Measurements from ENCODE around the gene GLT8D2.

The GLT8D2 gene, protein sequence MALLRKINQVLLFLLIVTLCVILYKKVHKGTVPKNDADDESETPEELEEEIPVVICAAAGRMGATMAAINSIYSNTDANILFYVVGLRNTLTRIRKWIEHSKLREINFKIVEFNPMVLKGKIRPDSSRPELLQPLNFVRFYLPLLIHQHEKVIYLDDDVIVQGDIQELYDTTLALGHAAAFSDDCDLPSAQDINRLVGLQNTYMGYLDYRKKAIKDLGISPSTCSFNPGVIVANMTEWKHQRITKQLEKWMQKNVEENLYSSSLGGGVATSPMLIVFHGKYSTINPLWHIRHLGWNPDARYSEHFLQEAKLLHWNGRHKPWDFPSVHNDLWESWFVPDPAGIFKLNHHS

DNA sequence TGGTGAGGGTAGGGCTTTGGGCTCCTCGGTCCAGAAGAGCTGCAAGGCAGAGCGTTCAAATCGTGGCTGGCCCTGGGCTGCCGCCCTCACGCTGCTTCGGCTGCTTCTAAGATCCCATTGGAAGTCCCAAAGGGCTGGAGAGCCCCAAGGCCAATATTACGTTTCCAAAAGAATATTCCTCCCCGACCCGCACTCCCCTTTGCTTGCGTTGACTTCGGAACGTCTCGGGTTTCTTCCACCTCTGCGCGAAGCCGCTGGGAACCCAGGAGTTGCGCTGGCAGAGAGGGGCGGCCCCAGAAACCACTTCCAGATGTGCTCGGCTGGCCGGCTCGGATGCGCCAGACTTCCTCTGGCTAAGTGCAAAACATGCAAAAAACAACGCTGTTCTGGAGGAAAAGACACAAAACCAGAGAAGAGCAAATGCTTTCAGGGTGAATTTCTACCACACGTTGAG lies at the start of gene GLT8D2:
GLT8D2 (minus strand) TSS at position 285 of the 454 bp plus-strand sequence. CDS start 30,539 bp downstream, outside the sequence.
- peak; percentile 30 for DNase-seq (ENCODE audit: low spot score)

DNA sequence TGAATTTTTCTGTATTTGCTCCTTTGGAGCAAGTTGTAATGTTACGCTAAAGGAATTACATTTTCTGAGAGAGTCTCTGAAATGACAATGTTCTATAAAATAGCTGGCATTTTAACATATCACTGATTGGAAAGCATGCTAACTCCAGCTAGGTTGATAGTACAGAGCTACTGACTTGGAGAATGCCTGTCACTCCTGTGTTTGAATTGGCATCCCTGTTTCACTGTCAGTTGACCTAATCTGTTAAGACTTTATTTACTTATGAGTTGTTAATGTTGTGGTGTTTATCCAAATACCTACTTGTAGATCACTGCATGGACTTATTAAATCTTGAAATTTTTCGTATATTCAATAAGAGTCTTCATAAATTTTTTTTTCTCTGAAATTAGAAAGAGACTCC lies 48.0 kb upstream of the GLT8D2 start:
- no peak for DNase-seq (ENCODE audit: low spot score)

DNA sequence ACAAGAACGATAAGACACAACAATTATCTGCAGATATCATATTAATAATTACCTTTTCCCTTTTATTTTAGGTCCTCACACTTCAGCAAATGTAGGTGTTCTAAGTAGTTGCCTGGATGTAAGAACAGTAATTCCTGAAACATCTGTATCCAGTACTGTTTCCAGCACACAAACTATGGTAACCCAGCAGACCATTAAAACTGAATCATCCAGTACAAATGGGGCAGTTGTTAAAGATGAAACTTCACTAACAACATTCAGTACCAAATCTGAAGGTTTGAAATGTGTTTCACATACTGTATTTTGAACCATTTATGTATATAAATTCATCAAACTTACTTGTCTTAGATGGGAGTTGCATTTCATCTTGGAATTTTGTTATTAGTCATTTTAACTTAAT lies 45.3 kb upstream of the GLT8D2 start:
- DNase-seq (ENCODE audit: low spot score): no peak

DNA sequence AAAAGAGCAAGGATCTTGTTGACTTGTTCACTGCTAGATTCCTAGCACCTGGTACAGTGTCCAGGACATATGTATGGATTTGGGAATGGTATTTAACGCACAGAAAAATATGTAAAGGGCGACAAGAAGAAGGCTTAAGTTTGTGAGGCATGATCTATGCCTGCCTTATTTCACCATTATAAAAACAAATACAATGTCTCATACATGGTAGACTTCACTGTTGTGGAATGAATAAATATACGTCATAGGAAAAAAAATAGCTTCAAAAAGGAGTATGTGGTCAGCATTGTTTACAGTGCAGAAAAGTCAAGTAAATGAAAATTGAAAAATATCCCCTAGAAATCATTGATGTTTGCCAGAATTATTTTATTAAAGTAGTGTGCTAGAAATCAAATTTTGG lies 44.3 kb upstream of the GLT8D2 start:
- no peak for DNase-seq (ENCODE audit: low spot score)

DNA sequence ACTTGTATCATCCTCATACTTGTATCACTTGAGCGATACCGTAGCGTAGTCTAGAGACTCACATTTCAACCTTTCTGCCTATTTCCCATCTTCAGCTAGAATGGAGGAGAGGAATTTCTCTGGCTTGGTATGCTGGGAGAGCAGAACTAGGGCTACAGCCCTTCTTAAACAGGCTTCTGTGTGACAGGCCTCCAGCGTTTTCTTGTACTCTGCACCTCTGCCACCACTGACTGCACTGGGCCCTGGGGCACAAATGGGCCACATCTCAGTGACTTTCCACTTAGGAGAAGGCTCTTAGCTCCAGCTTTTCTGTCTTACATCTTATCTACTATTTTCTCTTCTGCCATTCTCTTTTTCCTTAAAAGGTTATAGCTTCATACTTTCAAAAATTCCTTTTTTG lies 41.1 kb upstream of the GLT8D2 start:
- no peak for DNase-seq (ENCODE audit: low spot score)

DNA sequence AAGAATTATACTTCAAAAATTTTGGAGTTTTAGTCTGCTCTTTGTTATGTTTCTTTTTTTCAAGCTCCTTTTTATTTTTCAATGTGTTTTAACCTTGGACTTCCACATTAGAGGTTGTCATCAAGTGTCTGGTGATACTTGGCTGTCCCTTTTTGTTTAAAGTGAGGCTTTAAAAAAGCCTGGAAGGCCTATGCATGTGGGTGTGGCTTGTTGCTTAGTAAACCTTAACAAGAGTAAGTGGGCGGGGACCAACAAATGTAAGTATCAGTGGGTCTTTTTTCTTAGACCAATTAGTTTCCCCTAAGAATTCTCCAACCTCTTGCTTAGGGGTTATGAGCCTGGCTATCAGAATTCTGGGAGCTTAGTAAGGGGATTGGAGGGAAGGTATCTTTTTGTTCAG lies 40.7 kb upstream of the GLT8D2 start:
- no peak for DNase-seq (ENCODE audit: low spot score)

DNA sequence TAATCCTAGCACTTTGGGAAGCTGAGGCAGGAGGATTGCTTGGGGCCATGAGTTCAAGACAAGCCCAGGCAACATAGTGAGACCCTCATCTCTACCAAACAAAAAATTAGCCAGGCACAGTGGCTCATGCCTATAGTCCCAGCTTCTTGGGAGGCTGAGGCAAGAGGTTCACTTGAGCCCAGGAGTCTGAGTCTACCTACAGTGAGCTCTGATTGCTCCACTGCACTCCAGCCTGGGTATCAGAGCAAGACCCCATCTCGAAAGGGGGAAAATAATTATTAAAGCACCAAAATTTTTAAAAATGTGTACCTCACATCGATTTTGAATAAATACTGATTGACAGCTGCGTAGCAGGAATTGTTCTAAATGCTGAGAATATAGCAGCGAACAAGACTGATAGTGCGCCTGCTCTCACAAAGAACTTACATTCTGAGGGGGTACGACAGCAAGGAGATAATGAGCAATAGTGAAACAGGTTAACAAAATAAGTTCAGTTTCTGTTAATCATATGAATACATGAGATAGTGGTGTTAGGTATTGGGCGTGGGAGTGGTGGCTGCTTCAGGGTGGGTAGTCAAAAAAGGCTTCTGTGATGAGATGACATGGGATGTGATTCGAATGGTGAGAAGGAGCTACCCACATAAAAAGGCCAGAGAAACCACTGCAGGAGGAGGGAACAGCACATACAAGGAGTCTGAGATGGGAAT lies 33.9 kb upstream of the GLT8D2 start:
- no peak for DNase-seq (ENCODE audit: low spot score)

DNA sequence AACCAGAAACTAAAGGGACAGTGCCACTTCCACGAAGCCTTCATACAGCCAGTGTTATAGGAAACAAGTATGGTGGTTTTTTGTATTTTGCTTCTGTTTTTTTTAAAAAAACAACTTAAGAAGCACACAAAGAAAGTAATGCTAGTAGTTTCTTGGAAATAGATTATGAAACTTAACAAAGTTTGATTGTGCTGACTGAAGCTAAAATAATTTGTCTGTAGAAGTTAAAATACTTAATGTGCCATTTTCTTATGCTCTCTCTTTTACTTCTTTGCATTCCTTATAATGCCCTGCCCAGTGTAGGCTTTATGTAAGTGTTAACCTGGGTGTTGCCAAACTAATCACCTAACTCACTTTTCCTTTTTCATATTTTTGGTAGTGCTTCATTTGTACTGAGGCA lies 30.8 kb upstream of the GLT8D2 start:
- no peak for DNase-seq (ENCODE audit: low spot score)

DNA sequence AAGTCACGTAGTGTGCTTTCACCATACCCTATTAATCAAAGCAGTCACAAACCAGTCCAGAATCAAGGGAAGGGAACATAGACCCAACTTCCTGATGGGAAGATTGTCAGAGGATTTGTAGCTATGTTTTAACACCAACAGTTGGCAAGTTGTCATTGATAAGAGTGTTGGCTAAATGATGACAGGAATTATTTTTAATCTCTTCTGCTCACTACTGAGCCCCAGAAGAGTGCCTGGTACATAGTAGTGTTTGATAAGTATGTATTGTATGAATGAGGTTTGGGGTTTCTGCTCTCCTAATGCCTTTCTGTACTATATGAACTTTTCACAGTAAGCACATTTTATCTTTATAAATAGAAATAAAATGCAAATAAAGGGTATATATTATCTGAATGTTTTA lies 29.0 kb upstream of the GLT8D2 start:
- no peak for DNase-seq (ENCODE audit: low spot score)

DNA sequence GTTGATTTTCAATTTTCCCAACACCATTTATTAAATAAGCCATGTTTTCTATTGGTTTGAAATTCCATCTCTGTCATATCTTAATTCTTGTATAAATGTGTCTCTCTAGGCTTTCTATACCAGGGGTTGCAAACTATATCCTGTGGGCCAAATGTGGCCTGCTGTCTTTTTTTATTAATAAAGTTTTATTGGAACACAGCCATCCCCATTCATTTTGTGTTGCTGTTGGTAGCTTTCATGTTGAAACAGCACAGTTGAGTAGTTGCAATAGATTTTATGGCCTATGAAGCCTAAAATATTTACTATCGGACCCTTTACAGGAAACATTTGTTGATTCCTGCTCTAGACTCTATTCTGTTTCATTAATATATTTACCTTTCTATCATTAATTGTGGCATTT lies 23.7 kb upstream of the GLT8D2 start:
- DNase-seq (ENCODE audit: low spot score): no peak

DNA sequence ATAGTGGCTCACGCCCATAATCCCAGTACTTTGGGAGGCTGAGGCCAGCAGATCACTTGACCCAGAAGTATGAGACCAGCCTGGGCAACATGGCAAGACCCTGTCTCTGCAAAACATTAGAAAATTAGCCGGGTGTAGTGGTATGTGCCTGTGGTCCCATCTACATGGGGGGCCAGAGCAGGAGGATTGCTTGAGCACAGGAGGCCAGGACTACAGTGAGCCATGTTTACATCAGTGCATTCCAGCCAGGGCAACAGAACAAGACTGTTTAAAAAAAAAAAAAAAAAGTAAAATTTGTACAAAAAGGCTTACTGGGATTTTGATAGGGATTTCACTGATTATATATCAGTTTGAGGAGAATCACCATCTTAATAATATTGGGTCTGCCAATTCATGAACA lies 22.1 kb upstream of the GLT8D2 start:
- DNase-seq (ENCODE audit: low spot score): no peak

DNA sequence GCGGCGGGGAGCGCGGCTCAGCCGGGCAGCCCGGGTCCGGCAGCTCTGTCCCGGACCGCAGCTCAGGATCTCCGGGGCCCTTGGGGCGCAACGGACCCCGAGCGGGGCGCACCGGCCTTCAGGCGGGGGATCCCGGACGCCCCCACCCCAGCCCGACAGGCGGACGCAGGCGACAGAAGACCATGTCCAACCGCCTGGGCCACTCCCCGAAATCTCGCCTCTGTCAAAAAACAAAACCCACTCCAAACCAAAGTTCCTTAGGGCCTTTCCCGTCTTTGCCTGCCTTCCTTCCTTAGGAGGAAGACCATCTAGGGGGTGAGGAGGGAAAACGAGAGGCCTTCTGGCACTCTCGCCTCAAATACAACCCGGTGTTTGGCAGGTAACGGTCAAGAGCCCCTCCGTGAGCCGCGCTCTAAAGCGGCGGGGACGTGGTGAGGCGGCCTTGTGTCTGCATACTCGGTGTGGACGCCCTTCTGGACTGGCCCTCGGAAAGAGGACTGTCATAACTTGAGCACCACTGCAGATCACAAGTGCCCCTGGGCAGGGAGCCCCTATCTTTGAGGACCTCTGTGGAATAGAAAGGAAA lies 14.9 kb upstream of the GLT8D2 start:
- DNase-seq (ENCODE audit: low spot score): peak; percentile 7

DNA sequence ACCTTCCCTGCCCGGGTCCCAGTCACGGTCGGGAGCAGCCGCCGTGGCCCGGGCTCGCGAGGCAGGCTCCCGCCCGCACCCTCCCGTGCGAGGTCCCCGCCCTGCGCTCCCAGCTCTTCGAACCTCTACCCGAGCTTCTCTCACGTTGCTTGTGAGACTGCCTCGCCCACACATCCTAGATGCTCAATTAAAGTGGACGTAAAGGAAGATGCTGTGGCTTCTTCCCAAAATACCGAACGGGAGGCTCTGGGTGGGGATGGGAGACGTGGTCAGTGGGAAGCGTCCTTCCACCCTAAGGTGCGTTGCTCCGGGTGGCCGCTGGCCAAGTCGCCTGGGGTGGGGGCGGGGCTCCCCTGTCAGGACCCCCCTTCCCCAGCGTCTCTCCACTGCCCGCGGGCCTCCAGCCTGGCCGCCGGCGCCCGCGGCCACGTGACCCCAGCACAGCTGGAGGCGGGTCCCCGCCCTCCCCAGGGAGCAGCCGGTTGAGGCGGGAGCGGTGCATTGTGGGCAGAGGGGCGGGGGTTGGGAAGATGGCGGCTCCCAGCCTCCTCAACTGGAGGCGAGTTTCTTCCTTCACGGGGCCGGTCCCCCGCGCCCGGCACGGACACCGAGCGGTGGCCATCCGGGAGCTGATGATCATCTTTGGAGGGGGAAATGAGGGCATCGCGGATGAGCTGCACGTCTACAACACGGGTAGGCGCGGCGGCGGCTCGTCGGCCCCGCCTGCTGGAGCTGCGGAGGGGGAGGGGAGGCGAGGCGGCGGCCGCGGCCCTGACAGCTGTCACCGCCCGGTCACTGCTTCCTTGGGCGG lies 14.2 kb upstream of the GLT8D2 start, which contains the start of gene HCFC2:
HCFC2 (plus strand) TSS at position 501 of the 811 bp plus-strand sequence; CDS start at position 531, 30 bp downstream.
- DNase-seq (ENCODE audit: low spot score): peak; percentile 87

DNA sequence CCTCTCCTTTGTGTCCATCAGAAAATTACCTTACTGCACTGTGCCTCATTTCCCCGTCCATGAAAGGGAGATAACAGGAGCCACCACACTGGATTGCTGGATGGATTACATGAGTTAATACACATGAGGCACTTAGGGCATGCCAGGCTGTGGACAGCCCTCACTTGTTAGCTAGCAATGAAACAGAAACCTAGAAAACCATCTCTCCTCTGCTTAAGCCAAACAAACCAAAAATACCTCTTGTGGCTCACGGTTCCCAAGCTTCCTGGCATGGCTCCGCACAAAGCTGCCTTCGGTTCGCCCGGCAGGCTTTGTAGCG lies 13.7 kb upstream of the GLT8D2 start:
- peak; percentile 49 for DNase-seq (ENCODE audit: low spot score)

DNA sequence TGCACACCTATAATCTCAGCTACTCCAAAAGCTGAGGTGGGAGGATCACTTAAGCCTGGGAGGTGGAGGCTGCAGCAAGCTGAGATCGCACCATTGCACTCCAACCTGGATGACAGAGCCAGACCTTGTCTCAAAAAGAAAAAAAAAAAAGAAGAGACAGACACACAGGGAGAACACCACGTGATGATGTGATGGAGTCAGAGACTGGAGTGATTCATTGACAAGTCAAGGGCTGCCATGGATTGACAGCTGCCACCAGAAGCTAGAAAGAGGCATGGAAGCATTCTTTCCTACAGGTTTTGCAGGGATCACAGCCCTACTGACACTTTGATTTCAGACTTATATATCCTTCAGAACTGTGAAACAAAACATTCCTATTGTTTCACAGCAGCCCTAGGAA lies 10.8 kb upstream of the GLT8D2 start:
- peak; percentile 79 for DNase-seq (ENCODE audit: low spot score)

DNA sequence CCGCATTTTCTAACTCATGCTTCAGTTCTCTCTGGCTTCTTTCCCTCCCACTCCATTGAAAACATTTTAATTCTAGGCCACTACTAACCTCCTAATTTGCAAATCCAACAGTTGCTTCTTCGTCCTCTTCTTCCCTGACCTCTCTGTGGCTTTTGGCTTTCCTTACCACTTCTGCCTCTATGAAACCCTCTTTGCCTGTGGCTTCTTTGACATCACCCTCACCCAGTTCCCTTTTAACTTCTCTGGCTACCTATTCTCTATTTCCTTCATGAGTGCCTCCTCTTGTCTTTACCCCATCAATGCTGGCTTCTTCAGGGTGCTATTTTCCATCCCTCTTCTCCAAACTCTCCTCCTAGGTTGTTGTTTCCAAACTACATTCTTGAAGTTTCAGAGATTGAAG lies 10.0 kb upstream of the GLT8D2 start:
- no peak for DNase-seq (ENCODE audit: low spot score)

DNA sequence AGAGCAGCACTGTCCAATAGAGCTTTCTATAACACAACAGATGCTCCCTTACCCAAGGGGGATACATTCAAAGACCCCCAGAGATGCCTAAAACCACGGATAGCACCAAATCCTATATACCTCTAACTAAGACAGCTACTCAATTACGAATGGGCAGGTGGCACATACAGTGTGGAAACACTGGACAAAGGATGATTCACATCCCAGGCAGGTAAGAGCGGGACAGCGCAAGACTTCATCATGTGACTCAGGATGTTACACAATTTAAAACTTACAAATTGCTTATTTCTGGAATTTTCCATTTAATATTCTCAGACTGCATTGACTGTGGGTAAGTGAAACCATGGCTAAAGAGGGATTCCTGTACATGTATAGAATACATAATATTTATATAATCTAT lies 8.8 kb upstream of the GLT8D2 start:
- peak; percentile 19 for DNase-seq (ENCODE audit: low spot score)

DNA sequence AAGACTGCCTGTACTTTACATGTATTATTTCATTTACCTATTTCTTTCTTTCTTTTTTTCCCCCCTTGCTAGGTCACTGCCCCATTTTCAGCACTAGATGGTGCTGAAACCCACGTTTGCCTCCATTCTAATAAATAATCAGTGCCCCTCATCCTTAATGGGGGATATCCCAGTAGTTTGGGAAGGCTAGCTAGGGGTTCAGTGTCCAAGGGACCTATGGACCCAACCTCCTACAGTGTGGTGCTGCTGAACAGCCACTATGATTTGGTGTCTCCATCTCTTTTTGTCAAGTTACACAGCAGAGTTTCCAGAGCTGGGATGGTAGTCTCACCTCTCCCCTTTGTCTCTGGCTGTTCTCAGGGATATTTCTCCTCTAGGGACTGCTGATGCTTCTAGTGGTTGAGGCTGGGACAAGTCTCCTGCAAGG lies 7.8 kb upstream of the GLT8D2 start:
- peak; percentile 25 for DNase-seq (ENCODE audit: low spot score)

DNA sequence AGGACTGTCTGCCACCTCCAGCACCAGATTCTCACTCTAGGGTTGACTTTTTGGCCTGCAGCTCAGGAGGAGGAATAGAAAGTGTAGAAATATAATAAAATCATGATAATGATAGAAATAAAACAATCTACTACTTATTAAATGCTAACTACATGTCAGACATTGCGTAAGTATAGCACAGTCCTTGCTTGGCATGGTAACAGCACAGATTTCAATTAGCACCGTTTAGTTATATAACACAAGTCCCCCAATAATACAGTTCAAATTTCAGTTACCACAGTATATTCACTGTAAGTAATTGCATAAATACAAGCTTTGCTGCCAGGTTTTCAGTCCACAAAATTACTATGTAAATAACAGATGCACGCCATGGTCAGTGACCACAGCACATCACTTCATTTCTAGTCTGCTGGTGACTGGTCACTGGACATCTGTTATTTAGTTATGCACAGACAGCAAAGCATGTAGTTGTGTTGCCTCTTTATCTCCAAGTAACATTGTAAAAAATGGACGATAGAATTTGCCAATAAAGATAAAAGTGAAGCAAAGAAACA lies 6.5 kb upstream of the GLT8D2 start:
- DNase-seq (ENCODE audit: low spot score): no peak

DNA sequence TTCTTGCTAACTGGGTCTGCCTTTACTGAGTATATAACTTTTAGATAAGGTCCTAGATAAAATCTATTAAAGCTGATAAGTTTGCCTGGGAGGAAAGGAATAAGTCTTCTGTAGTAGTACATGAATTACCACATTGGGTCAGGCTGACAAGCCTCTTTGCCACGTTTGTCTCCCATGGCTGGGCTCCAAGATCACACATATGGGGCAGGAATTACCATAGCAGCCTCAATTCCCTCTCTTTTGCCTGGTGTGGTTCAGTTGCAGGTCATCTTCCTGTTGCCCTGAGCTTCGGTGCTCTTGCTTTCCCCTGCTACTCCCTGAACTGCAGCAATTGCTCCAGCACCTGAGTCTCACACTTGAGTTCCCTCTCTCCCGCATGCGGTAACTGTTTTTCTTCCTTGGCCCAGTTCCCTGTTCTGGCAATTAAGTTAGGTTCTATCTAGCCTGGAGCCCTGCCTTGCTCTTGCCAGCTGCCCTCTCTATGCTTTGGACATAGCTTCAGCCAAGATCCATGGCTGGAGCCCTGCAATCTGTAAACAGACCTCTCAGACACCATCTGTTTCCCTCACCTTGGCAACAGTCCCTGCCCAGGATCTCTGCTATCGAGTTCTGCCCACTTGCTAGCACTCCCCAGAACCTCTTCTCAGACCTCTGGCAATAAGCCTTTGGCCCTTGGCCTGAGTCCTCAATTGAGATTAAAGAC lies 5.8 kb upstream of the GLT8D2 start:
- DNase-seq (ENCODE audit: low spot score): no peak

DNA sequence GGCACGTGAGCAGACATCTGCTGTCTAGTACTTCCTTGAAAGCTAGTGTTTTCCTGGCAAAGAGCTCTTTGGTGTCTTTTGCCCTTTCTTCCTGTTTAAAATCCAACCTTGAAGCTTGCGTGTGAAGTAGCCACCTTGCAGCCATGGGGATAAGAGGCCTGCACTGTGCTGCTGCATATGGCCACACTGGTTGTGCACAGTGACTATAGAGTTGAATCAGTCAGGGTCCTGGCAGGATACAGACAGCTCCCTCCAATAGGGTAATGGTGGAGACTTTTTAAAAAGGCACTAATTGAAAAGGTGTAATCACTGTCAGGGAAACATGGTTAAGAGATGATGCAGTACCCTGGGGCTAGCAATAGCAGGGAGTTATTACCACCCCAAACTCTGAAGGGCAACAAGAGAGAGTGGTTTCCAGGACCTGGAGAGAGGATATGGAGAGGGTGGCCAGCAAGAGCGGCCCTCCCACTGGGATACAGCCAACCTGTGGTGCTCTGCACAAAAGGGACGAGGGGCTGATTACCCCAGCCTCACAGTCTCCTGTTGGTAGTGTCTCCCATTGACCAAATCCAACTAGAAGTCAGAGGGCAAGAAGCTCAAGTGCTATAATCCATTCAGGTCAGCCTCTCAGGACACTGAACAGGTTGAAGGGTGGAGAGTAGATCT lies 4.8 kb upstream of the GLT8D2 start:
- no peak for DNase-seq (ENCODE audit: low spot score)
